CD4-positive, alpha-beta T cell (primary cell): ENCODE results near the gene ZNF469. TPM values are rescaled to one million over a fixed set of nuclear protein-coding genes. Genes with fewer than 3 reads are reported as not detected.

Source experiments
- ATAC-seq: fragments of 200-7000 bp; cut with Tn5 transposase; one replicate; pipeline ENCODE4 v1.10.0; 2022; ENCODE audit warnings: mild to moderate bottlenecking; ENCODE audit not compliant: poor library complexity
- CTCF ChIA-PET: fragments of 350-600 bp; sonication (Branson Sonifier 250); formaldehyde crosslinking; loops from one replicate; lab custom pipeline; 2021; ENCODE audit warnings: antibody characterized with exemption, inconsistent platforms; lab: Charles Lee
- POLR2A ChIA-PET: fragments of 350-600 bp; sonication (Branson Sonifier 250); formaldehyde crosslinking; loops from one replicate; lab custom pipeline; 2021; ENCODE audit warnings: antibody characterized with exemption, inconsistent platforms; lab: Charles Lee
- DNase-seq, 14 experiments: peaks; one replicate each; pipeline ENCODE4 v3.0.0-alpha.2; 2013 to 2020; ENCODE audit warnings: mixed read lengths in 2 of 14
- H3K27ac ChIP-seq, 2 donors: one replicate each; pipeline versions ENCODE4 v1.5.1 to v1.7.0; 2013; ENCODE audit warnings: low read length in 2 of 2, low read depth in 1 of 2, mild to moderate bottlenecking in 1 of 2
- H3K27me3 ChIP-seq, 2 experiments: 1 replicate in 1 of 2; 2 replicates in 1 of 2; pipeline versions ENCODE4 v1.6.1 to v1.7.0; 2013; ENCODE audit warnings: low read length in 2 of 2, control low read depth in 1 of 2, mild to moderate bottlenecking in 1 of 2, moderate library complexity in 1 of 2; ENCODE audit not compliant: insufficient read depth in 2 of 2, control insufficient read depth in 1 of 2
- H3K36me3 ChIP-seq: one replicate; pipeline ENCODE4 v1.6.1; 2013; ENCODE audit warnings: low read length, control low read depth; ENCODE audit not compliant: insufficient read depth
- H3K4me1 ChIP-seq: one replicate; pipeline ENCODE4 v1.6.1; 2013; ENCODE audit warnings: low read length, control low read depth; ENCODE audit not compliant: insufficient read depth
- H3K4me3 ChIP-seq: one replicate; pipeline ENCODE4 v1.5.1; 2013; ENCODE audit warnings: mild to moderate bottlenecking, low read length, moderate library complexity
- H3K9me3 ChIP-seq, 2 experiments: 1 replicate in 1 of 2; 2 replicates in 1 of 2; pipeline versions ENCODE4 v1.6.1 to v1.7.0; 2013; ENCODE audit warnings: low read length in 2 of 2, mild to moderate bottlenecking in 2 of 2, control low read depth in 1 of 2, moderate library complexity in 1 of 2; ENCODE audit not compliant: control insufficient read depth in 1 of 2, insufficient read depth in 1 of 2
- H3K27ac Mint-ChIP-seq: one replicate; pipeline ENCODE4 v1.8.0; 2020; ENCODE audit warnings: mixed read lengths
- H3K27me3 Mint-ChIP-seq: one replicate; pipeline ENCODE4 v1.8.0; 2021; ENCODE audit warnings: mixed read lengths
- H3K36me3 Mint-ChIP-seq: one replicate; pipeline ENCODE4 v1.8.0; 2021; ENCODE audit warnings: low read depth, mixed read lengths
- H3K4me1 Mint-ChIP-seq: one replicate; pipeline ENCODE4 v1.8.0; 2021; ENCODE audit warnings: low read depth, mixed read lengths
- H3K4me3 Mint-ChIP-seq: one replicate; pipeline ENCODE4 v1.8.0; 2020; ENCODE audit warnings: mild to moderate bottlenecking, mixed read lengths
- H3K9me3 Mint-ChIP-seq: one replicate; pipeline ENCODE4 v1.8.0; 2020; ENCODE audit warnings: mixed read lengths
- CTCF ChIP-seq: fragments of 200-600 bp; IDR thresholded peaks from one replicate; pipeline ENCODE4 v1.8.0; 2022; ENCODE audit warnings: antibody characterized with exemption, mild to moderate bottlenecking
- intact Hi-C, 2 experiments: fragments of 100-400 bp; cut with DNase I in 1 of 2; cut with micrococcal nuclease in 1 of 2; formaldehyde crosslinking; loops; one replicate each; pipeline versions ENCODE4 v1.15.1 to v1.9.0; 2023 to 2025; cut with DNase I, micrococcal nuclease
- total RNA-seq, 174 experiments: library from RNA in 2 of 174; stranded (reverse) in 2 of 174; gene quantifications; one replicate each; pipeline ENCODE4 v1.2.3 and lab custom pipeline; 2021 to 2026

Gene ZNF469
- total RNA-seq, 2 experiments from 2014 or later, result 0.74 to 0.75 TPM

DNA sequence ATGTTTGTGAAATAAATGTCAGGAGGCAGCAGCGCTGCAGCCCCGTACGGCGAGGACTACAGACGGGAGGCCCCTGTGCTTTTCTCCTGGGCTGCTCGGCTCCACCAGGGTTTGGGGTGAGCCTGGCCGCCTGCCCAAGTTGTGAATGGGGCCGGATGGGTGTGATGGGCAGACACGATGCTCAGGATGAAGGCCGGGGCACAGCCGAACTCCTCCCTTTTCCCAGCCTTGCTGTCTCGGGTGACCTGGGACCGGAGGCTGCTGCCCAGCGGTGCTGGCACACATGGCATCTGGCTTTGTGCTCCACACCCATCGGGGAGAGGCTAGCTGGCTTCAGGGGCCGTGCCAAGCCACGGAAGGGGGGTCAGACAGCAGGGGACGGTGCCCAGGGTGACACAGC is 36.1 kb downstream of the ZNF469 start:
- H3K4me1 ChIP-seq, result no peaks in the 10 kb centered on the region
- intact Hi-C loops, result no loop called here
- no peak overlapping the region for H3K27ac ChIP-seq
- H3K36me3 ChIP-seq, result no peaks in the 10 kb centered on the region
- H3K4me3 ChIP-seq, result no peak overlapping the region
- H3K27ac Mint-ChIP-seq, result no peak overlapping the region
- ChIA-PET POLR2A (no interaction called here), CTCF (no interaction called here)
- H3K4me3 Mint-ChIP-seq, result no peak overlapping the region
- no peaks in the 10 kb centered on the region for H3K36me3 Mint-ChIP-seq
- H3K9me3 ChIP-seq, result peaks cover 0 to 8% of the 10 kb centered on the region in 2 experiments
- ATAC-seq, result no peak
- no peaks in the 10 kb centered on the region for H3K9me3 Mint-ChIP-seq
- TF ChIP-seq CTCF, result no peak
- no peaks in the 10 kb centered on the region for H3K4me1 Mint-ChIP-seq
- peaks cover 0 to 3% of the 10 kb centered on the region in 2 experiments for H3K27me3 ChIP-seq
- no peaks in the 10 kb centered on the region for H3K27me3 Mint-ChIP-seq
- DNase-seq, result no peak

GRCh38 chr16:88419790-88420189 is 37.0 kb downstream of the ZNF469 start:
- Mint-ChIP-seq H3K27me3 (no peaks in the 10 kb centered on the region), H3K36me3 (no peaks in the 10 kb centered on the region), H3K27ac (no peak overlapping the region), H3K4me3 (no peak overlapping the region), H3K9me3 (no peaks in the 10 kb centered on the region), H3K4me1 (no peaks in the 10 kb centered on the region)
- Histone ChIP-seq H3K4me1 (no peaks in the 10 kb centered on the region), H3K27me3 (peaks cover 0 to 3% of the 10 kb centered on the region in 2 experiments), H3K27ac (no peak overlapping the region), H3K4me3 (no peak overlapping the region), H3K9me3 (peaks cover 0 to 8% of the 10 kb centered on the region in 2 experiments), H3K36me3 (no peaks in the 10 kb centered on the region)
- POLR2A ChIA-PET, result no interaction called here
- no peak for ATAC-seq
- intact Hi-C loops, result no loop called here
- TF ChIP-seq CTCF, result no peak
- CTCF ChIA-PET, result no interaction called here
- no peak for DNase-seq

GRCh38 chr16:88420496-88420895 is 37.7 kb downstream of the ZNF469 start:
- Mint-ChIP-seq H3K9me3 (no peaks in the 10 kb centered on the region), H3K27ac (no peak overlapping the region), H3K27me3 (no peaks in the 10 kb centered on the region), H3K4me3 (no peak overlapping the region), H3K36me3 (no peaks in the 10 kb centered on the region), H3K4me1 (no peaks in the 10 kb centered on the region)
- Histone ChIP-seq H3K4me1 (no peaks in the 10 kb centered on the region), H3K4me3 (no peak overlapping the region), H3K27ac (no peak overlapping the region), H3K9me3 (peaks cover 0 to 8% of the 10 kb centered on the region in 2 experiments), H3K27me3 (peaks cover 0 to 3% of the 10 kb centered on the region in 2 experiments), H3K36me3 (no peaks in the 10 kb centered on the region)
- ChIA-PET POLR2A (no interaction called here), CTCF (no interaction called here)
- intact Hi-C loops, result no loop called here
- no peak for ATAC-seq
- no peak for TF ChIP-seq CTCF
- DNase-seq, result no peak
